NK-92 (cell line): Measurements from ENCODE around the gene SPO11.

Experiments used
- DNase-seq: peaks from one replicate; lab custom pipeline; 2025; ENCODE audit not compliant: unreplicated experiment; lab: John Stamatoyannopoulos, UW

Gene SPO11, protein sequence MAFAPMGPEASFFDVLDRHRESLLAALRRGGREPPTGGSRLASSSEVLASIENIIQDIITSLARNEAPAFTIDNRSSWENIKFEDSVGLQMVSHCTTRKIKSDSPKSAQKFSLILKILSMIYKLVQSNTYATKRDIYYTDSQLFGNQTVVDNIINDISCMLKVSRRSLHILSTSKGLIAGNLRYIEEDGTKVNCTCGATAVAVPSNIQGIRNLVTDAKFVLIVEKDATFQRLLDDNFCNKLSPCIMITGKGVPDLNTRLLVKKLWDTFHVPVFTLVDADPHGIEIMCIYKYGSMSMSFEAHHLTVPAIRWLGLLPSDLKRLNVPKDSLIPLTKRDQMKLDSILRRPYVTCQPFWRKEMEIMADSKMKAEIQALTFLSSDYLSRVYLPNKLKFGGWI

DNA sequence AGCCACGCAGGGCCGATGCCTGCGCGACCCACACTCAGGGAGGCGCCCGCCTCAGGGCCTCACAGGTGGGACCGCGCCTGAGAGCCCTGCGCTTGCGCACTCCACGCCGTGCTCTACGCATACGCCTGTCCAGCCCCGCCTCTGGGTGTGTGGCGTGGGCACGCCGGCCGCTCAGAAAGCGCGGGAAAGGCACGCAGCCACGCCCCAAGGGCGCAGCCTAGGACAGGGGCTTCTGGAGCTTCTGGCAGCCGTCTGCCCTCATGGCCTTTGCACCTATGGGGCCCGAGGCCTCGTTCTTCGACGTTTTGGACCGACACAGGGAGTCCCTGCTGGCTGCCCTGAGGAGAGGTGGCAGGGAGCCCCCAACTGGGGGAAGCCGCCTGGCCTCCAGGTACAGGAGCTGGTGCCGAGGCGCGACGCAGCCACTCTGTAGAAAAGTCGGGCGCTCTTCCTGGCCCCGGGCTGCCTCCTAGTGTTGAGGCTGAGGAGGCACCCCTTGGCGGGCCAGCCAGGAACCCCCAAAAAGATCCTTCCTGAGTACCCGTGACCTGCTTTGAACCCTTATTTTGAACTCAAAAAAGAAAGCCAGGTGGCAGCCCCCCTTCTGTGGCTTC lies at the start of gene SPO11:
Gene SPO11, plus strand, starts transcription at position 196 of the 614 bp plus-strand sequence. Its CDS starts 65 bp downstream, at position 261.
- DNase-seq, result no peak

GRCh38 chr20:57280221-57280620 lies 49.4 kb upstream of the SPO11 start:
- no peak for DNase-seq

DNA sequence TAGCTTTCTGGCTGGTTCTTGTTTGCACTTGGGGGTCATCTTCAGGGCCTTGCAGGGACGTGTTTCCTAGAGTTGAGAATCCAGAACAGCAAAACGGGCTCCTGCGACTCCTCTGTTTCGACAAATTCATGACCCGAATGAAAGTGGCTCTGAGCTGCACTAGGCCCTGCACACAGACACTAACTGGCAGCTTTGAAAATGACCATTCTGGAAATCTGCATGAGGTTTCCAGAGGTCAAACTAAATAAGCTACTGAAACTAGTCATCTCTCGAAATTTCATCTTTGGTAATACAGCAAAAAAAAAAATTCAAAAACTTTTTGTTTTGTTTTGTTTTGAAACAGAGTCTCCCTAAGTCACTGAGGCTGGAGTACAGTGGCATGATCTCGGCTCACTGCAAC lies 47.7 kb upstream of the SPO11 start:
- no peak for DNase-seq

GRCh38 chr20:57282670-57283361 lies 46.8 kb upstream of the SPO11 start:
- DNase-seq, result no peak

DNA sequence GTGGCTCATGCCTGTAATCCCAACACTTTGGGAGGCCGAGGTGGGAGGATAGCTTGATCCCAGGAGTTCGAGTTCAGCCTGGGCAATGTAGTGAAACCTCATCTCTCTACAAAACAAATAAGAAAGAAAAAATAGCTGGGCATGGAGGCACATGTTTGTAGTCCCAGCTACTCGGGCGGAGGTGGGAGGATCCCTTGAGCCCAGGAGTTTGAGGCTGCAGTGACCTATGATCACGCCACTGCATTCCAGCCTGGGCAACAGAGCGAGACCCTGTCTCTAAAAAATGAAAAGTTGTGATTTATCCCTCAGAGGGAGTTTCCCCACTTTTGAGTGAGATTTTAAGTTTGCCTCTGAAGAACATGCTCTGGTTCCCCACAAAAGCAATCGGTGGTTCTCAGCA lies 45.7 kb upstream of the SPO11 start:
- DNase-seq, result no peak

GRCh38 chr20:57287007-57287880 lies 42.4 kb upstream of the SPO11 start:
- no peak for DNase-seq

DNA sequence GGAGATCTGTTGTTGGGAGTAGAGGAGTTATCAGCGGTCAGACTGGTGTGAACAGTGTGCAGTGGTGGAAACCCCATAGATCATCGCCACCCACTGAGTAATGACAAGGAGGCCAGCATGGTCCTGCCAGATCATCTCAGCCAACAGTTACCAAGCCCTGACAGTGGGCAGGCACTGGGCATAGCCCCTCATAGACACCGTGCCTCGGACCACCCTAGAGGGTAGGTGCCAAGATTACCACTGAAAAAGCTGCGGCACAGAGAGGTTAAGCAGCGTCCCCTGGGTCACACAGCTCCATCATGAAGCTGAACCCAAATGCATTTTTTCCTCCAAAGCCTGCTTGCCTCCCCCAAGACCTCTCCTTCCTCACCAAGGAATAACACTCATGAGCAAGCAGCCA lies 41.7 kb upstream of the SPO11 start:
- DNase-seq, result no peak

GRCh38 chr20:57288651-57289277 lies 40.8 kb upstream of the SPO11 start:
- DNase-seq, result no peak

- no peak for DNase-seq
Observed at GRCh38 chr20:57289391-57290177, 40.0 kb upstream of the SPO11 start.

GRCh38 chr20:57290178-57290484 lies 39.5 kb upstream of the SPO11 start:
- DNase-seq, result no peak

DNA sequence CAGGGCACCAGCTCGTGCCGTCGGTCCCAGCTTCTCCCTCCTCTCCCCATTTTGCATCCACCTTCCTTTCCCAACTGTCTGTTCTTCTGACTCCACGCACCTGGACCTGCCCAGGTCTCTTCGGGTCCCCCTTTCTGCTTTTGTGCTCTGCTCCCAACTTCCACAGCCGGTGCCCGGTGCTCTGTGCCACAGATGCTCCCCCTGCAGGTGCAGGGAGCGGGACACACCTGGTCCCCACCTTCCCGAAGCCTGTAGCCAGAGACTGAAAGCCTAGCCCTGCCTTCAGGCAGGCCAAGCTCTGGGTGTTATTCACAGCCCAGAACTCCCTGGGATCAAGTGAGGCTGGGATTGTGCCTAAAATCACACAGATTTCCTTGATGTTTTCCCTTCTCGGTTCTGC lies 38.6 kb upstream of the SPO11 start:
- no peak for DNase-seq

DNA sequence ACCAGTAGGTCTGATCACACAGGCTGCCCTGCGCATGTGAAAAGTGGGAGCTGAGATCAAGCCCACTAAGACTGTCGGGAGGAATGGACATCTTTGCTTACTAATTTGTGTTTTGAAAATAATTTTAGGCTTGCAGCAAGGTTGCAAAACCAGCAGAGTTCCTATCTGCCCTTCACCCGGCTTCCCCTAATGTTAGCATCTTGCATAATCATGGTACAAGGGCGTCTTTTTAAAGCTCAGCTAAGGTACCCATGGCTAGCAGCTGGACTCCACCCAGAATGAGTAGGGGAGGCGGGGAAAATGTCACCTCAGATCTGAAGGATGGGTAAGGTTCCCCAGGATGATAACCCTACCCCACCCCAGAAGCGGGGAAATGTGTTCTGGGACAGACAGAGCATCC lies 37.9 kb upstream of the SPO11 start:
- no peak for DNase-seq

GRCh38 chr20:57292611-57293010 lies 37.0 kb upstream of the SPO11 start:
- DNase-seq, result no peak

DNA sequence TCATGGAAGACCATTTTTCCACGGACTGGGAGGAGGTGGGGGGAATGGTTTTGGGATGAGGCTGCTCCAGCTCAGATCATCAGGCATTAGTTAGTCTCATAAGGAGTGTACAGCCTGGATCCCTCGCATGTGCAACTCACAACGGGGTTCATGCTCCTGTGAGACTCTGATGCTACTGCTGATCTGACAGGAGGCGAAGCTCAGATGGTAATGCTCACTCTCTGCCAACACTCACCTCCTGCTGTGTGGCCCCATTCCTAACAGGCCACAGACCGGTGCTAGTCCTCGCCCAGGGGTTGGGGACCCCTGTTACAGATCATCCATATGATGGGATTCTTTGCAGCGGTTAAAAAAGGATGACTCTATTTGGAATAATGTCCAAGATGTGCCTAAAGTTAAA lies 35.6 kb upstream of the SPO11 start:
- DNase-seq, result no peak

DNA sequence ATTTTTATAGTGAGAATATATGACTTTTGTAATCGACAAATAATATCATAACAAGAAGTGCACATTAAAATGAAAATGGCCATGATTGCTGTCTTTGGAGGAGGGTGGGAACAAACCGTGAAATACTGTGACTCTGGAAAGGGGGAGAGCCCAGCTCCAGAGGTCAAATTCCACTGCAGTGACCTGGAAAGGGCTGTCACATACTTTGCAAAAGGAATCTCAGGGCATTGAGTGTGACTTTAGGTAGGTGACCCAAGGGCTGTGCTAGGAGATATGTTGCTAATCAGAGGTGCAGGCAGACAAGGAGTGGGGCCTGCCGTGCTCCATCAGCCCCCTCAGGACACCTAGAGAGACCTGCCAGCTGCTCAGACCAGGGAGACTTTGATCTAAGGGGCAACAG lies 35.1 kb upstream of the SPO11 start:
- no peak for DNase-seq

DNA sequence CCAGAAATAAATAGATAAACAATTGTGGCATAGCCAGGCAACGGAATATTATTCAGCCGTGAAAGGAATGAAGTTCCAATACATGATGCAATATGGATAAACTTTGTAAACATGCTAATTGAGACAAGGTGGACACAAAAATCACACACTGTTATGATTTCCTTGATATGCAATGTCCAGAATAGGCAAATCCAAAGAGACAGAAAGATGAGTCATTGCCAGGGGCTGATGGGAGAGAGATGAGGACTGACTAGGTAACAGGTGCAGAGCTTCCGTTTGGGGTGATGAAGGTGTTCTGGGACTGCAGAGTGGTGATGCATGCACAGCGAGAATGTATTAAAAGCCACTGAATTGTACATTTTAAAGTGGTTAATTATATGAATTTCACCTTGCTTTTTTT lies 31.1 kb upstream of the SPO11 start:
- DNase-seq, result no peak

DNA sequence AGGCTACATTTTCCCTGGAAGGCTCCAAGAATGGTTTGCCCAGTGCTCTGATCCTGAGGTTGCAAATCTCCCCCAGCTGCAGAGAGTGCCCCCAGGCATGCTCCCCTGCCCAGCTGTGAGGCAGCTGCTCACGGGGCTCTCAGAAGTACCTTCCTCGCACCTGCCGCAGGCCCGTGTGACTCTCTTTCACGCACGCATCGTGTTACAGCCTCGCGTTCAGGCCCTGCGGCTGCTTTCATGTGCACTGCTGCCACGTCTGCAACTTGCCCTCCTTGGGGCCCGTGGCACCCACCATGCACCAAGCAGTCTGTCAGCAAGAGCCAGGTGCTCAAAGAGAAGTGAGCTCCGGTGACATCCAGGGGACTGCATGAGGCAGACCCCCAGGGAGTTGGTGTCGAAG lies 28.6 kb upstream of the SPO11 start:
- DNase-seq, result no peak

- DNase-seq, result no peak
Observed at GRCh38 chr20:57306747-57307146, 22.9 kb upstream of the SPO11 start.

GRCh38 chr20:57308451-57309271 lies 20.9 kb upstream of the SPO11 start:
- DNase-seq, result no peak
